Measurements from ENCODE around the gene QSOX1.
"Not testable (repeated sequence)": the region's sequence is repeated elsewhere in the genome, so short reads cannot be mapped to it uniquely, and the experiment has no call there.

The QSOX1 gene

GRCh38 chr1:180192172-180192571 is 37.5 kb downstream of the QSOX1 start:
- DNase-seq: no peak

DNA sequence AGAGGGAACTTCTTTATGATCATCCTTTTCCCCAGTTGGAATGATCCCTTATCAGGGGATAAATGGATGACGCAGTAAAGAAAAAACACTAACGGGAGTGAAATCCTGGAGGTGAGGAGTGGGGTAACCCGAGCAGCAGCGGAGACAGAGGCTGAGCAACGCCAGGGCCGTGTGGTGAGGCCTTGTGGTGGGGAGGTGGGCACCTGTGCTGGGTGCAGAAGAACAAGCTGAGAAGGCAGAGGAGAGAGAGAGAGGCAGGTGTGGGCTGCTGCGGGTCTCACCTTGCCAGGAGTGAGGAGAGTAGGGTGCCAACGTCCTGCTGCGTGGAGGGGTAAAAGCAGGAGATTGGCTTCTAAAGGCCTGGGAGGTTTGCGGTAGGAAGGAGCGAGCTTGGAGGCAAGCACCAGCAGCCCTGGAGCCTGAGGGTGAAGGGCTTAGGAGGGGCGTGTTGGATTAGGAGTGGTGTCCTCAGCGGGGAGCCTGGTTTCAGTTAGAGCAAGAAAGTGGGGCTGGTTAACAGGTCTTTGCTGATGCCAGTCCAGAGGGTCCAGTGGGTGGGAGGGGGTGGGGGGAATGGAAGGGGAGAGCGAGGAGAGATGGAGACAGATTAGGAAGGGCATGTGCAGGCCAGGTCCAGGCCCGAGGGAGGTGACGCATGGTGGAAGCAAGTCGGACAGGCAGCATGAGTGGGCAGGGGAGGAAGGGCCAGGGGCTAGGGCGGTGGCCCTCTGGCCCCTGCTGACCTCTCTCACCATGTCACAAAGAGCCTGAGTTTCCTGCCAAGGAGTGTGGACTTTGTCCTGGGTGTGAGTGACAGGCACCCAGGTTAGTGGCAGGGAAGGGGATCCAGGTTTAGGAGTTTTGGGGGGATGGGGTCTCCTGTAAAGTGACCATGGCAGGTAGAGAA is 38.7 kb downstream of the QSOX1 start:
- no peak for DNase-seq

GRCh38 chr1:180194048-180194425 is 39.4 kb downstream of the QSOX1 start:
- no peak for DNase-seq

GRCh38 chr1:180194546-180195207 is 40.0 kb downstream of the QSOX1 start:
- no peak for DNase-seq

GRCh38 chr1:180195401-180195800 is 40.7 kb downstream of the QSOX1 start:
- DNase-seq: no peak

DNA sequence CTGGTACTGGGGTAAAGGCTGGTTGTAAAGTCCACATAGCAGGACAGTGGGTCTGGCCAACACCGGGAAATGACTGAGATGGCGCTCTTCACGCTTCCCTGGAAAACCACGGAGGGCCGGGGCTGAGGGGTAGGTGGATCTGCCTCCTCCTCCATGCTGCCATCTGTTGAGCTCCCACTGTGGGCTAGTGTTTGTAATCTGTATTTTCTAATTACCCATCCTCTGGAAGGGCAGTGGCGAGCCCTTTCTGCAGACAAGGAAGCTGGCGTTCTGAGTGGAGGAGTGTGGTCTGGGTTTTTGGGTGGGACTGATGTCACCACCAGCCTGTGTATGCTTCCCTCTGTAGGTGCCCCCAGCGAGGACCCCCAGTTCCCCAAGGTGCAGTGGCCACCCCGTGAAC is 41.2 kb downstream of the QSOX1 start:
- DNase-seq: no peak

GRCh38 chr1:180196436-180197003 is 41.9 kb downstream of the QSOX1 start:
- DNase-seq: no peak

GRCh38 chr1:180197231-180197630 is 42.6 kb downstream of the QSOX1 start:
- no peak for DNase-seq

- no peak for DNase-seq
Measured at GRCh38 chr1:180198196-180198595, 43.5 kb downstream of the QSOX1 start.

GRCh38 chr1:180198611-180199010 is 43.9 kb downstream of the QSOX1 start:
- no peak for DNase-seq

DNA sequence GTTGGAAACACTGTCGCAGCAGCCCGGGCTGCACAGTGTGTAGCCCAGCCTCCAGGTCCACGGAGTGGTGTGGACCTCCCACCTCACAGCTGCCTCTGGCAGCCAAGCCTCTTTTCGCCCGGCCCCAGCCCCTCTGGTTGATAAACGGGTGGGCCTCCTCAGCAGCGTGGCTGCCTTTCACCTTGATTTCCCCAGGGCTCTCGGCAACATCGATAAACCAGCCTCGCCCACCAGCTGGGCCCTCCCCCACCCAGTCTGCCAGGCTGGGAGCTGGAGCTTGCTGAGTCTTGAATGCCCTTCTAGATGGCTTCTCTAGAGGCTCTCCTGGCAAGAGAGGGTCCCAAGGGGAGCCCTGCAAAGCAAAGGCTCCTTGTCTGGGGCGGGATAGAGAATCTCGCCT is 44.3 kb downstream of the QSOX1 start:
- DNase-seq: no peak

GRCh38 chr1:180201451-180202200 is 47.0 kb downstream of the QSOX1 start:
- no peak for DNase-seq

GRCh38 chr1:180202588-180202987 is 47.9 kb downstream of the QSOX1 start:
- not testable (repeated sequence) for DNase-seq

DNA sequence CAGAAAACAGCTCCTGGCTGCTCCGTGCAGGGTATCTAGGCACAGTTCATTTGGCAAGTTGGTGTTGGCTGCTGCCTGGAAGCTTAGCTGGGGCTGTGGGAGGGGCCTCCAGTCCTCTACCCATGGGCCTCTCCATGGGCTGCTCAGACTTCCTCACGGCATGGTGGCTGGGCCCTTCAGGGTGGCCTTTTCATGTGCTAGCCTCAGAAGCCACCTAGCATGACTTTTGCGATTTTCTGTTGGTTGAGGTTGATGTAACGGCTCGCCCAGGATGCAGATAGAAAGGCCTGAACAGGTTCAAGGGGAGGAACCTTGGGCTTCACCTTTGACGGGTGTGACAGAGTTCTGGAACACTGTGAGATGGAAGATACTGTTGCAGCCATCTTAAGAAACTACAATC is 49.6 kb downstream of the QSOX1 start:
- no peak for DNase-seq

- DNase-seq: no peak
Measured at GRCh38 chr1:180206581-180206980, 51.9 kb downstream of the QSOX1 start.

GRCh38 chr1:180208264-180208663 is 53.6 kb downstream of the QSOX1 start:
- DNase-seq: no peak

DNA sequence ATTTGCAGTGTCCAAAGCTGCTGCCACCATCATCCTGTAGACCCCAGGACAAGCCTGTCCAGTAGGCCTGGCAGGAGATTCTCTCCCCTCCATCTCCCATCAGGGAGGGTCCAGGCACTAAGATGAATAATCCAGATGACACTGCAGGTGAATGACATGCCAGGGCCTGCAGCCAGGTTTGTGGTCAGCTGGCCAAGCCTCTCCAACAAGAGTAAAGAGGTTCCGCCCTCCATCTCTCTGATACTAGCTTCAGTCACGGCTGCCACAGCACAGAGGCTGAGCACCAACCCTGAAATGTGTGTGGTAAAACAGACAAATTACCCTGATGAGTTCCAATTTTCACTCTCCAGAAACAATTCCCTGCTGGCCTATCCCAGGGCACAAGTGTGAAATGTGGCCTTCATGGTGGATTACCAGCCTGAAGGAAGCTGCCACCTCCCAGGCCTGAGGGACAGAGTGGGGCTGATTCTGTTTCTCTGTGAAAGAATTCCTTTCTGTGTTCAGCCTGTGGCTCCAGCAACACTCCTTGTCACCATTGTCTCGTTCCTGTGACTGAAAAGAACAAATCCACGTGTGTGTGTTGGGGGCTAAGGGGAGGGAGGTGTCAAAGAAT is 55.4 kb downstream of the QSOX1 start:
- DNase-seq: no peak

DNA sequence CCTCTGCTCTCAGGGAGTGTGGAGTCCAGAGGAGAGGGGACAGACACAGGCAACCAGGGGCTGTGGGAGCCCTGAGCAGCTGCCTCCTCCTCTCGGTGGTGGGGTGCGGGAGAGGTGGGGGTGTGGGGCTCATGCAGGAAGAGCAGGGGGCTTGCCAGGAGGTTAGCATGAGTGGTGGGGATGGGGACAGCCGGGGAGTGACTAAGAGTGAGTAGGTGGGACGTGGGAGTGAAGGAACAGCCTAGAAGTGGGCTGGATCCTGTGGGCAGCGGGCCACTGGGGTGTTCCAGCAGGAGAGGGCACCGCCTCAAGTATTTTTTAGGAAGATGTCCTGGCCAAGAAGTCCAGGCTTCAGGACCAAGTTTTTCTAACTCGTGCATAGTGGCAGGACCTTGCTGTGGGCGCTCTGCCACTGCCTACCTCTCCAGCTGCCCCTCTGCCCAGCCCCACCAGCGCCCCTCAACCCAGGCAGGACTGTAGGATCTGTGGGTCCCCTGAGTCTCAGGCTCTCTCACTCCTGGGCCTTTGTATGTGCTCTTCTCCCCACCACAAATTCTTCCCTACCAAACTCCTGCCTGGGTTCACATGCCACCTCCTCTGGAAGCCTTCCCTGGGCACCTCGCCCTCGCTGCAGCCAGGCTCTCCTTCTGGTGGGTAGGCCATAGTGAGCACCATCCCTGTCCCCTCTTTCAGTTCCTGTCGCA is 56.6 kb downstream of the QSOX1 start:
- DNase-seq: no peak

- no peak for DNase-seq
Measured at GRCh38 chr1:180211860-180212229, 57.2 kb downstream of the QSOX1 start.

GRCh38 chr1:180213401-180214170 is 58.9 kb downstream of the QSOX1 start:
- DNase-seq: no peak

- DNase-seq: no peak
Measured at GRCh38 chr1:180215856-180216625, 61.4 kb downstream of the QSOX1 start.

Measured in NCI-H1417 treated with DMSO at 0.1 percent for 48 hours (cell line).